ENCODE data around the gene ZNF740.

ZNF740 gene

GRCh38 chr12:53227836-53228235, 47.3 kb downstream of the ZNF740 start:
- no peak for DNase-seq (ENCODE audit: low spot score)

GRCh38 chr12:53229454-53229853, 48.9 kb downstream of the ZNF740 start:
- no peak for DNase-seq (ENCODE audit: low spot score)

- no peak for DNase-seq (ENCODE audit: low spot score)
Measured at GRCh38 chr12:53230108-53230845, 49.8 kb downstream of the ZNF740 start.

DNA sequence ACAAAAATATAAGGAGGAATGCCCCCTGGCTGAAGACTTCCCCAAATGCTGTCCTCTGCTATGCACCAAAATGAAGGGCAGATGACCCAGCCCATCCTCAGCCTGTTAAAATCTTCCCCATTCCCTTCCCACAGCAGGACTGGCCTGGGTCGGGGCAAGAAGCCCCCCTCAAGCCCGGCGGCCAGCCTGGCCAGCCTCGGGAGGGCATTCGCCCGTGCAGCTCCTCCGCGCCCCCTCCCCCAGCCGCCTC, 51.1 kb downstream of the ZNF740 start:
- no peak for DNase-seq (ENCODE audit: low spot score)

DNA sequence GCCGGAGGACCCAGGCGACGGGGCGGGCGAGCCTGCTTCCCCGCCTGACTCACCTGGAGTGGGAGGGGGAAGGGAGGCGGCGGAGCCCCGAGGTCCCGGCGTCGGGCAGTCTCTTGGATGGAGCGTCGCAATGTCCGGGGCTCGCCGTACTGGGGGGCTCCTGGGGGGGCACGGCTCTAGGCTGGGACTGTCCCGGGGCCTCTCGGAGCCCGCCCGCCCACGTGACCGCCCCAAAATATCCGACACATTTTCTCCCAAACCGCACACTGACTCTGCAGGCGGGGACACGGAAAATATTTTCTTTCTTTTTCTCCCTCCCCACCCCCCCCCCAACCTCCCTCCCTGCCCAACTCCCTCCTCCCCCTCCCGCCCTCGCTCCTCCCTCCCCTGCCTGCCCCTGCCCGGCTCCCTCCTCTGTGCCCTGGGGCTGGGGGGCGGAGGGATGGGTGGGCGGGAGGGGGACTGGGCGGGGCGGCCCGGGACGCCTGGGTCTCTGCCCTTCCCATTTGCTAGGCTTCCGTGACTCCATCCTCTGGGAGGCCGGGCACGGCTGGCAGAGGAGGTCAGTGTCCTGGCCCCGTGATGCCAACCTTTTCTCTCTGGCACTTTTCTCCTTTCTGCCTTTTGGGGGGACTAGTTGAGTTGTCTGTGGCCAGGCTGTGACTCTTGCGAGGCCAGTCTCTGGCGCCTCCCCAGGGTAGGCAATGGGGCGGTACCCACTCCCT, 51.6 kb downstream of the ZNF740 start, which contains the start of gene RARG:
Gene RARG, minus strand, starts transcription at position 289 of the 725 bp plus-strand sequence. CDS start 4,664 bp downstream, outside the sequence.
- DNase-seq (ENCODE audit: low spot score) = peak; percentile 72

- peak; percentile 50 for DNase-seq (ENCODE audit: low spot score)
Measured at GRCh38 chr12:53232646-53233461, 52.3 kb downstream of the ZNF740 start.

- no peak for DNase-seq (ENCODE audit: low spot score)
Measured at GRCh38 chr12:53233671-53234121, 53.2 kb downstream of the ZNF740 start.

GRCh38 chr12:53234271-53234914, 53.9 kb downstream of the ZNF740 start:
- no peak for DNase-seq (ENCODE audit: low spot score)

DNA sequence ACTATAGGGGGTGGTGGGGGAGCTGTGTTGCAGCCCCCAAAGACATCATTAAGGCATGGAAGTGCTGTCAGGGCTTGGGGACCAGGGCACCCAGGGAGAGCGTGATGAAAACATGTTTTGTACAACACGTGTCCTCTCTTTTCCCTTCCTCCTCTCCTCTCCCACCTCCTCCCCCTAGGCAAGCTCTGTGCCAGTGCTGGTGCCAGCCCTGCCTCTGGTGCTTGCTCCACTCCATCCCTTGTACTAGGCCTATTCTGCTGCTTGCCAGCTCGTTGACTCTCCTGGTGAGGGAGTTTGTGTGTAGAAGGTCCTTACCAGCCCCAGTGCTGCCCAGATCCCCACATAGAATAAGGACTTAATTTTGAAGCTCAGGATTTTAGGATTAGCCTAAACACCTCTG, 54.6 kb downstream of the ZNF740 start:
- DNase-seq (ENCODE audit: low spot score) = no peak

DNA sequence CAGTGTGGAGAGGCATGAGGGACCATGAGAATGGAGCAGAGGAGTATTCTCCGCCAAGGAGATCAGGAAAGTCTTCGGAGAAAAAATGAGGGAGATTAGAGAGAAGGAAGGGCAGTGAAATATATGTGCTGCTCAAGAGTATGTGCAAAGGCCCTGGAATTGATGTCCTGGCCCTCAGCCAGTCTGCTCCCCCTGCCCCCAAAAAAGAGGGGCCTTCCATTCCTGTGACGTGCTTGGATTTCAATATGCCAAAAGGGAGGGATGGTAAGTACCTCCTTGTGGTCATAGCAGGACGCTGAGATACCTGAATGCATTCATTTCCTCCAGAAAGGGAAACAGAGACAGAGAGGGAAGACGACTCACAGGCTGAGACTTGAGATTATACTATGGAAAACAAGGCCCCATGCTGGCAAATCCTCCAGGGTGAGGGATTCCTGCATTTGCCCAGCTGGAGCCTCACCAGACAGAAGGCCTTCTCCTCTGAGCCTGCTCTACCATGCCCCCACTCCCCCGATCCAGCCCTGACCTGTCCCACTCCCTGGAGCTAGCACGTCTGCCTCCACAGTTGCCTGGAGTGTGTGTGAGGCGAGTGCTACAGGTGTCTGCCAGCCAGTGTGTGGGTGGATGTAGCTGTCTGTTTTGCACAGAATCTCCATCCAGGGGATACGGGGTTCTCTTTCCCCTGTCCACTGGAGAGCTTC, 55.4 kb downstream of the ZNF740 start:
- no peak for DNase-seq (ENCODE audit: low spot score)

GRCh38 chr12:53236443-53237111, 56.1 kb downstream of the ZNF740 start:
- DNase-seq (ENCODE audit: low spot score) = peak; percentile 68

- DNase-seq (ENCODE audit: low spot score) = no peak
Measured at GRCh38 chr12:53239643-53240258, 59.2 kb downstream of the ZNF740 start.

GRCh38 chr12:53241623-53242412, 61.3 kb downstream of the ZNF740 start:
- DNase-seq (ENCODE audit: low spot score) = no peak

- no peak for DNase-seq (ENCODE audit: low spot score)
Measured at GRCh38 chr12:53244337-53244736, 63.8 kb downstream of the ZNF740 start.
